WTC11 (cell line): ENCODE measurements around the gene SLC2A5. TPM values are rescaled to one million over a fixed set of nuclear protein-coding genes. Genes with fewer than 3 reads are reported as not detected.

Source experiments
- ATAC-seq: fragments of 200-7000 bp; cut with Tn5 transposase; 2 replicates; pipeline ENCODE4 v1.10.0; 2021; ENCODE audit warnings: mild to moderate bottlenecking, moderate library complexity
- CTCF ChIA-PET: fragments of 300-600 bp; sonication (Branson Sonifier 250); formaldehyde crosslinking; loops from one replicate; lab custom pipeline; 2021; ENCODE audit warnings: antibody characterized with exemption; lab: Charles Lee
- POLR2A ChIA-PET: fragments of 350-600 bp; sonication (Branson Sonifier 250); formaldehyde crosslinking; loops from one replicate; lab custom pipeline; 2021; ENCODE audit warnings: antibody characterized with exemption; lab: Charles Lee
- DNase-seq: peaks from one replicate; pipeline ENCODE4 v3.0.0; 2021; ENCODE audit warnings: low spot score
- H3K27ac Mint-ChIP-seq: 2 replicates; pipeline ENCODE4 v1.8.0; 2021; ENCODE audit warnings: mixed read lengths
- H3K27me3 Mint-ChIP-seq: 2 replicates; pipeline ENCODE4 v1.8.0; 2021; ENCODE audit warnings: low read depth, mild to moderate bottlenecking, moderate library complexity, mixed read lengths
- H3K36me3 Mint-ChIP-seq: 2 replicates; pipeline ENCODE4 v1.8.0; 2021; ENCODE audit warnings: mixed read lengths
- H3K4me1 Mint-ChIP-seq: 2 replicates; pipeline ENCODE4 v1.8.0; 2022; ENCODE audit warnings: mixed read lengths
- H3K4me3 Mint-ChIP-seq: 2 replicates; pipeline ENCODE4 v1.8.0; 2021; ENCODE audit warnings: mild to moderate bottlenecking, moderate library complexity, mixed read lengths
- H3K9me3 Mint-ChIP-seq: 2 replicates; pipeline ENCODE4 v1.8.0; 2021; ENCODE audit warnings: mixed read lengths
- FOXP1 ChIP-seq: sonication (generic); formaldehyde crosslinking; IDR thresholded peaks from 2 replicates; pipeline ENCODE4 v1.8.0; 2022; ENCODE audit warnings: missing genetic modification reagents, mild to moderate bottlenecking, moderate library complexity, borderline replicate concordance
- HMGA2 ChIP-seq: fragments of 250-450 bp; sonication (Bioruptor Pico); IDR thresholded peaks from 2 replicates; pipeline ENCODE4 v1.4.0; 2021; ENCODE audit warnings: mild to moderate bottlenecking, moderate library complexity
- KAT7 ChIP-seq: sonication (generic); formaldehyde crosslinking; IDR thresholded peaks from 2 replicates; pipeline ENCODE4 v1.8.1; 2023; ENCODE audit warnings: missing genetic modification reagents, mild to moderate bottlenecking, borderline replicate concordance
- SMAD4 ChIP-seq: sonication (generic); formaldehyde crosslinking; IDR thresholded peaks from 2 replicates; pipeline ENCODE4 v1.8.0; 2022; ENCODE audit warnings: mild to moderate bottlenecking, missing genetic modification reagents
- ZNF263 ChIP-seq: sonication (generic); formaldehyde crosslinking; IDR thresholded peaks from 2 replicates; pipeline ENCODE4 v1.8.1; 2022; ENCODE audit warnings: low read depth, mild to moderate bottlenecking, moderate library complexity, missing genetic modification reagents
- total RNA-seq: library from RNA; stranded (reverse); gene quantifications from 3 replicates; pipeline ENCODE4 v1.2.3, GENCODE V29; 2021
- TF ChIP-seq, protein P1 (sequence below): fragments of 250-450 bp; sonication (Bioruptor Pico); IDR thresholded peaks from 2 replicates; pipeline ENCODE4 v1.9.0; 2021; ENCODE audit warnings: mild to moderate bottlenecking
- TF ChIP-seq, protein P2 (sequence below): sonication (generic); formaldehyde crosslinking; IDR thresholded peaks from 2 replicates; pipeline ENCODE4 v1.8.1; 2022; ENCODE audit warnings: low read depth, missing genetic modification reagents, borderline replicate concordance
- TF ChIP-seq, protein P3 (sequence below): fragments of 250-450 bp; sonication (Bioruptor Pico); IDR thresholded peaks from 2 replicates; pipeline ENCODE4 v1.9.0; 2021; ENCODE audit warnings: mild to moderate bottlenecking
- TF ChIP-seq, protein P4 (sequence below): sonication (generic); formaldehyde crosslinking; IDR thresholded peaks from 2 replicates; pipeline ENCODE4 v1.8.1; 2023; ENCODE audit warnings: mild to moderate bottlenecking, missing genetic modification reagents, moderate library complexity
- TF ChIP-seq, protein P5 (sequence below): sonication (generic); formaldehyde crosslinking; IDR thresholded peaks from 2 replicates; pipeline ENCODE4 v1.8.1; 2022; ENCODE audit warnings: missing genetic modification reagents, borderline replicate concordance
- TF ChIP-seq, protein P6 (sequence below): fragments of 250-450 bp; sonication (Bioruptor Pico); IDR thresholded peaks from 2 replicates; pipeline ENCODE4 v1.9.0; 2021; ENCODE audit warnings: moderate library complexity, mild to moderate bottlenecking, inconsistent platforms, borderline replicate concordance
- TF ChIP-seq, protein P7 (sequence below): sonication (generic); formaldehyde crosslinking; IDR thresholded peaks from 2 replicates; pipeline ENCODE4 v1.8.1; 2023; ENCODE audit warnings: mild to moderate bottlenecking, missing genetic modification reagents, moderate library complexity
- TF ChIP-seq, protein P8 (sequence below): fragments of 250-450 bp; sonication (Bioruptor Pico); IDR thresholded peaks from 2 replicates; pipeline ENCODE4 v1.8.0; 2021; ENCODE audit warnings: mild to moderate bottlenecking

The SLC2A5 gene
- total RNA-seq, 1 experiment from 2014 or later, result 0.04 TPM

DNA sequence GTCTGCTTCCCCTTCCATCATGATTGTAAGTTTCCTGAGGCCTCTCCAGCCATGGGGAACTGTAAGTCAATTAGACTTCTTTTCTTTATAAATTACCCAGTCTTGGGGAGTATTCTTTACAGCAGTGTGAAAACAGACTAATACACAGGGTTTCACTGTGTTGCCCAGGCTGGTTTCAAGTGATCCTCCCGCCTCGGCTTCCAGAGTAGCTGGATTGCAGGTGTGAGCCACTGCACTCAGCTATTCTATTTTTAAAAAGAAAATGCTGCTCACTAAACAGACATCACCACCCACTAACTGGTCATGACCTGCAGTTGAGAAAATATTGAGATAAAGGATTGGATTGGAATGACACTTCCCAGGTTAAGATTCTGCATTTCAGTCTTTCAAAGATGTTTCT, 22.4 kb downstream of the SLC2A5 start (continued):
- TF ChIP-seq, protein P1, sequence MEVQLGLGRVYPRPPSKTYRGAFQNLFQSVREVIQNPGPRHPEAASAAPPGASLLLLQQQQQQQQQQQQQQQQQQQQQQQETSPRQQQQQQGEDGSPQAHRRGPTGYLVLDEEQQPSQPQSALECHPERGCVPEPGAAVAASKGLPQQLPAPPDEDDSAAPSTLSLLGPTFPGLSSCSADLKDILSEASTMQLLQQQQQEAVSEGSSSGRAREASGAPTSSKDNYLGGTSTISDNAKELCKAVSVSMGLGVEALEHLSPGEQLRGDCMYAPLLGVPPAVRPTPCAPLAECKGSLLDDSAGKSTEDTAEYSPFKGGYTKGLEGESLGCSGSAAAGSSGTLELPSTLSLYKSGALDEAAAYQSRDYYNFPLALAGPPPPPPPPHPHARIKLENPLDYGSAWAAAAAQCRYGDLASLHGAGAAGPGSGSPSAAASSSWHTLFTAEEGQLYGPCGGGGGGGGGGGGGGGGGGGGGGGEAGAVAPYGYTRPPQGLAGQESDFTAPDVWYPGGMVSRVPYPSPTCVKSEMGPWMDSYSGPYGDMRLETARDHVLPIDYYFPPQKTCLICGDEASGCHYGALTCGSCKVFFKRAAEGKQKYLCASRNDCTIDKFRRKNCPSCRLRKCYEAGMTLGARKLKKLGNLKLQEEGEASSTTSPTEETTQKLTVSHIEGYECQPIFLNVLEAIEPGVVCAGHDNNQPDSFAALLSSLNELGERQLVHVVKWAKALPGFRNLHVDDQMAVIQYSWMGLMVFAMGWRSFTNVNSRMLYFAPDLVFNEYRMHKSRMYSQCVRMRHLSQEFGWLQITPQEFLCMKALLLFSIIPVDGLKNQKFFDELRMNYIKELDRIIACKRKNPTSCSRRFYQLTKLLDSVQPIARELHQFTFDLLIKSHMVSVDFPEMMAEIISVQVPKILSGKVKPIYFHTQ (CRISPR knock-in tag), result no peak
- TF ChIP-seq, protein P2, sequence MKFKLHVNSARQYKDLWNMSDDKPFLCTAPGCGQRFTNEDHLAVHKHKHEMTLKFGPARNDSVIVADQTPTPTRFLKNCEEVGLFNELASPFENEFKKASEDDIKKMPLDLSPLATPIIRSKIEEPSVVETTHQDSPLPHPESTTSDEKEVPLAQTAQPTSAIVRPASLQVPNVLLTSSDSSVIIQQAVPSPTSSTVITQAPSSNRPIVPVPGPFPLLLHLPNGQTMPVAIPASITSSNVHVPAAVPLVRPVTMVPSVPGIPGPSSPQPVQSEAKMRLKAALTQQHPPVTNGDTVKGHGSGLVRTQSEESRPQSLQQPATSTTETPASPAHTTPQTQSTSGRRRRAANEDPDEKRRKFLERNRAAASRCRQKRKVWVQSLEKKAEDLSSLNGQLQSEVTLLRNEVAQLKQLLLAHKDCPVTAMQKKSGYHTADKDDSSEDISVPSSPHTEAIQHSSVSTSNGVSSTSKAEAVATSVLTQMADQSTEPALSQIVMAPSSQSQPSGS, result no peak
- TF ChIP-seq, protein P3, sequence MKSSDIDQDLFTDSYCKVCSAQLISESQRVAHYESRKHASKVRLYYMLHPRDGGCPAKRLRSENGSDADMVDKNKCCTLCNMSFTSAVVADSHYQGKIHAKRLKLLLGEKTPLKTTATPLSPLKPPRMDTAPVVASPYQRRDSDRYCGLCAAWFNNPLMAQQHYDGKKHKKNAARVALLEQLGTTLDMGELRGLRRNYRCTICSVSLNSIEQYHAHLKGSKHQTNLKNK, result no peak
- TF ChIP-seq, protein P4, sequence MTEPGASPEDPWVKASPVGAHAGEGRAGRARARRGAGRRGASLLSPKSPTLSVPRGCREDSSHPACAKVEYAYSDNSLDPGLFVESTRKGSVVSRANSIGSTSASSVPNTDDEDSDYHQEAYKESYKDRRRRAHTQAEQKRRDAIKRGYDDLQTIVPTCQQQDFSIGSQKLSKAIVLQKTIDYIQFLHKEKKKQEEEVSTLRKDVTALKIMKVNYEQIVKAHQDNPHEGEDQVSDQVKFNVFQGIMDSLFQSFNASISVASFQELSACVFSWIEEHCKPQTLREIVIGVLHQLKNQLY (CRISPR knock-in tag), result no peak
- TF ChIP-seq FOXP1 (CRISPR knock-in tag) (no peak), SMAD4 (CRISPR knock-in tag) (no peak), ZNF263 (CRISPR knock-in tag) (no peak)
- TF ChIP-seq, protein P5, sequence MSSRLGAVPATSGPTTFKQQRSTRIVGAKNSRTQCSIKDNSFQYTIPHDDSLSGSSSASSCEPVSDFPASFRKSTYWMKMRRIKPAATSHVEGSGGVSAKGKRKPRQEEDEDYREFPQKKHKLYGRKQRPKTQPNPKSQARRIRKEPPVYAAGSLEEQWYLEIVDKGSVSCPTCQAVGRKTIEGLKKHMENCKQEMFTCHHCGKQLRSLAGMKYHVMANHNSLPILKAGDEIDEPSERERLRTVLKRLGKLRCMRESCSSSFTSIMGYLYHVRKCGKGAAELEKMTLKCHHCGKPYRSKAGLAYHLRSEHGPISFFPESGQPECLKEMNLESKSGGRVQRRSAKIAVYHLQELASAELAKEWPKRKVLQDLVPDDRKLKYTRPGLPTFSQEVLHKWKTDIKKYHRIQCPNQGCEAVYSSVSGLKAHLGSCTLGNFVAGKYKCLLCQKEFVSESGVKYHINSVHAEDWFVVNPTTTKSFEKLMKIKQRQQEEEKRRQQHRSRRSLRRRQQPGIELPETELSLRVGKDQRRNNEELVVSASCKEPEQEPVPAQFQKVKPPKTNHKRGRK (CRISPR knock-in tag), result no peak
- TF ChIP-seq, all 79 proteins: peak for 0

DNA sequence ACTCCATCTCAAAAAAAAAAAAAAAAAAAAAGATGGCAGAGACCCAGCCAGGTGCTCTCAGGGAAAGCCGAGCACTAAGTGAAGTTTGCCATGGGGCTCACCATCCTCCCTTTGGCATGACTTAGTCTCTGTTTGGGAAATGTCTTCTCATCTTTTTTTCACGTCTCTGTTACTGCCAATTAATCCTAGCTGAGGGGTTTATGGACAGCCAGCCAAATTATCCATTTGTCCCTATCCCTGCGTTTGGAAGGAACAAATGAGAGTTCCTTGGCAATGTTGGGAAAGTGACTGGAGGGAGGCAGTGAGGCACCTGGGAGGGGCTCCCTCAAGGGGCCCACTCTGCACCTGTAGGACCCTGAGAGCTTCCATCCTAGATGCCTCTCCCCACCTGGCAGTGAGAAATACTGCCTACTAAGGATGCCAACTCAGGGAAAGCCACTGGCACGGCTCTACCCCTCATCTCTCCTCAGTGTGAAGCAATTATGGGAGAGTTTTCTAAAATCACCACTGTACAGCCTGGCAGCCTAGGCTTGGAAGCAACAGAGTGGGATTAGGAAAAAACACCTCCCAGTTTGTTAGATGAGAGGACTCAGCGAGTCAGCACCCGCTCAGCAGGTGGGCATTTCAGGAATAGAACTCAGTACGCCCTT, 23.4 kb downstream of the SLC2A5 start:
- TF ChIP-seq, protein P6, sequence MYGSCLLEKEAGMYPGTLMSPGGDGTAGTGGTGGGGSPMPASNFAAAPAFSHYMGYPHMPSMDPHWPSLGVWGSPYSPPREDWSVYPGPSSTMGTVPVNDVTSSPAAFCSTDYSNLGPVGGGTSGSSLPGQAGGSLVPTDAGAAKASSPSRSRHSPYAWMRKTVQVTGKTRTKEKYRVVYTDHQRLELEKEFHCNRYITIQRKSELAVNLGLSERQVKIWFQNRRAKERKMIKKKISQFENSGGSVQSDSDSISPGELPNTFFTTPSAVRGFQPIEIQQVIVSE (CRISPR knock-in tag), result no peak
- TF ChIP-seq HMGA2 (no peak), KAT7 (CRISPR knock-in tag) (no peak)
- TF ChIP-seq, protein P7, sequence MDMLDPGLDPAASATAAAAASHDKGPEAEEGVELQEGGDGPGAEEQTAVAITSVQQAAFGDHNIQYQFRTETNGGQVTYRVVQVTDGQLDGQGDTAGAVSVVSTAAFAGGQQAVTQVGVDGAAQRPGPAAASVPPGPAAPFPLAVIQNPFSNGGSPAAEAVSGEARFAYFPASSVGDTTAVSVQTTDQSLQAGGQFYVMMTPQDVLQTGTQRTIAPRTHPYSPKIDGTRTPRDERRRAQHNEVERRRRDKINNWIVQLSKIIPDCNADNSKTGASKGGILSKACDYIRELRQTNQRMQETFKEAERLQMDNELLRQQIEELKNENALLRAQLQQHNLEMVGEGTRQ (CRISPR knock-in tag), result no peak
- TF ChIP-seq, protein P8, sequence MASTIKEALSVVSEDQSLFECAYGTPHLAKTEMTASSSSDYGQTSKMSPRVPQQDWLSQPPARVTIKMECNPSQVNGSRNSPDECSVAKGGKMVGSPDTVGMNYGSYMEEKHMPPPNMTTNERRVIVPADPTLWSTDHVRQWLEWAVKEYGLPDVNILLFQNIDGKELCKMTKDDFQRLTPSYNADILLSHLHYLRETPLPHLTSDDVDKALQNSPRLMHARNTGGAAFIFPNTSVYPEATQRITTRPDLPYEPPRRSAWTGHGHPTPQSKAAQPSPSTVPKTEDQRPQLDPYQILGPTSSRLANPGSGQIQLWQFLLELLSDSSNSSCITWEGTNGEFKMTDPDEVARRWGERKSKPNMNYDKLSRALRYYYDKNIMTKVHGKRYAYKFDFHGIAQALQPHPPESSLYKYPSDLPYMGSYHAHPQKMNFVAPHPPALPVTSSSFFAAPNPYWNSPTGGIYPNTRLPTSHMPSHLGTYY, result no peak
- TF ChIP-seq, all 79 proteins: peak for 0
- POLR2A ChIA-PET, result interaction anchor here (0.6 kb wide), 1 partner anchor 373 kb away, joined by 3 read pairs; no protein-coding TSS in a partner anchor
- DNase-seq (no peak), ATAC-seq (no peak)
- Mint-ChIP-seq H3K36me3 (no peaks in the 10 kb centered on the region), H3K27ac (no peak overlapping the region), H3K9me3 (no peaks in the 10 kb centered on the region), H3K27me3 (no peaks in the 10 kb centered on the region; the same call in 1 of the 2 replicates), H3K4me1 (peaks cover 9% of the 10 kb centered on the region), H3K4me3 (no peak overlapping the region)
- CTCF ChIA-PET, result no interaction called here
